A549 (cell line): ENCODE measurements around the gene CA7. TPM values are rescaled to one million over a fixed set of nuclear protein-coding genes. Genes with fewer than 3 reads are reported as not detected.

Experiments used
- ATAC-seq, 2 experiments: fragments of 200-7000 bp in 1 of 2; fragments of >200 bp in 1 of 2; cut with Nextera tagmentation in 1 of 2; cut with Tn5 transposase in 1 of 2; 3 replicates each; pipeline versions ENCODE4 v1.8.0 to v1.9.1; 2018 to 2020; ENCODE audit warnings: mild to moderate bottlenecking in 1 of 2, moderate library complexity in 1 of 2
- CTCF ChIA-PET: fragments of 300-600 bp; sonication (Branson Sonifier 250); formaldehyde crosslinking; extraction: SDS; loops from one replicate; lab custom pipeline; 2021; ENCODE audit warnings: antibody characterized with exemption, inconsistent platforms; lab: Yijun Ruan, JAX
- POLR2A ChIA-PET: fragments of 350-600 bp; formaldehyde crosslinking; extraction: SDS; loops from one replicate; lab custom pipeline; 2021; ENCODE audit warnings: antibody characterized with exemption, inconsistent platforms; lab: Yijun Ruan, JAX
- DNase-seq, 2 experiments: peaks; one replicate each; pipeline versions ENCODE4 v3.0.0 to v3.0.0-alpha.2; 2011 to 2016; ENCODE audit warnings: low read depth in 1 of 2, low spot score in 1 of 2
- FAIRE-seq: peaks from 2 replicates; lab custom pipeline; 2011; peaks lifted over from hg19 to GRCh38; lab: Jason Lieb, UNC
- H3K27ac ChIP-seq, 2 experiments: fragments of >200 bp; sonication (Bioruptor Twin); formaldehyde crosslinking; 3 replicates each; pipeline ENCODE4 v1.5.1; 2016 to 2017
- H3K4me1 ChIP-seq: fragments of >200 bp; sonication (Bioruptor Twin); formaldehyde crosslinking; 3 replicates; pipeline ENCODE4 v1.6.1; 2016
- H3K4me2 ChIP-seq: fragments of >200 bp; sonication (Bioruptor Twin); formaldehyde crosslinking; 3 replicates; pipeline ENCODE4 v1.6.1; 2016
- H3K4me3 ChIP-seq: fragments of >200 bp; sonication (Bioruptor Twin); formaldehyde crosslinking; 3 replicates; pipeline ENCODE4 v1.5.1; 2016
- H3K9me3 ChIP-seq: fragments of >200 bp; sonication (Bioruptor Twin); formaldehyde crosslinking; 3 replicates; pipeline ENCODE4 v1.6.1; 2016
- ATOH8 ChIP-seq: fragments of 250-450 bp; sonication (Bioruptor Pico); IDR thresholded peaks from 2 replicates; pipeline ENCODE4 v1.5.0; 2020; ENCODE audit warnings: low read depth, mild to moderate bottlenecking, moderate library complexity
- BHLHE40 ChIP-seq: IDR thresholded peaks from 2 replicates; pipeline ENCODE4 v1.6.1; 2012; ENCODE audit warnings: low read depth, low read length, inconsistent platforms
- CHD2 ChIP-seq: fragments of 150-350 bp; IDR thresholded peaks from 2 replicates; pipeline ENCODE4 v1.6.1; 2014; ENCODE audit warnings: low read length; ENCODE audit not compliant: partially characterized antibody
- CHD4 ChIP-seq: fragments of 200-600 bp; sonication (generic); IDR thresholded peaks from 2 replicates; pipeline ENCODE4 v1.6.1; 2016; ENCODE audit warnings: antibody characterized with exemption, mild to moderate bottlenecking, borderline replicate concordance
- CTCF ChIP-seq: fragments of >200 bp; sonication (Bioruptor Twin); formaldehyde crosslinking; IDR thresholded peaks from 3 replicates; pipeline ENCODE4 v1.5.1; 2016
- EHF ChIP-seq: fragments of 250-450 bp; sonication (Bioruptor Pico); IDR thresholded peaks from 2 replicates; pipeline ENCODE4 v1.5.0; 2020; ENCODE audit warnings: mild to moderate bottlenecking
- EHMT2 ChIP-seq: fragments of 200-600 bp; sonication (generic); IDR thresholded peaks from 2 replicates; pipeline ENCODE4 v1.6.1; 2016; ENCODE audit warnings: antibody characterized with exemption, low read depth, mild to moderate bottlenecking, moderate library complexity
- EP300 ChIP-seq, 2 experiments: fragments of >200 bp; sonication (Bioruptor Twin); formaldehyde crosslinking; IDR thresholded peaks; 2 replicates in 1 of 2; 3 replicates in 1 of 2; pipeline ENCODE4 v1.6.1; 2016 to 2017
- FOSL2 ChIP-seq, 2 experiments: fragments of 450-650 bp in 1 of 2; fragments of >200 bp in 1 of 2; sonication (Bioruptor Twin) in 1 of 2; formaldehyde crosslinking; IDR thresholded peaks; 2 replicates each; pipeline versions ENCODE4 v1.5.0 to v1.6.1; 2016 to 2020; ENCODE audit warnings: mild to moderate bottlenecking in 1 of 2, moderate library complexity in 1 of 2
- HEYL ChIP-seq: fragments of 250-450 bp; sonication (Bioruptor Pico); IDR thresholded peaks from 2 replicates; pipeline ENCODE4 v1.8.0; 2021; ENCODE audit warnings: mild to moderate bottlenecking, moderate library complexity
- HMGXB4 ChIP-seq: fragments of 250-450 bp; sonication (Bioruptor Pico); IDR thresholded peaks from 2 replicates; pipeline ENCODE4 v1.5.0; 2021; ENCODE audit warnings: mild to moderate bottlenecking, moderate library complexity, borderline replicate concordance
- HOXA7 ChIP-seq: fragments of 250-450 bp; sonication (Bioruptor Pico); IDR thresholded peaks from 2 replicates; pipeline ENCODE4 v1.5.0; 2020; ENCODE audit warnings: mild to moderate bottlenecking, moderate library complexity
- HOXB13 ChIP-seq: fragments of 250-450 bp; sonication (Bioruptor Pico); IDR thresholded peaks from 2 replicates; pipeline ENCODE4 v1.5.0; 2020; ENCODE audit warnings: low read depth, mild to moderate bottlenecking, moderate library complexity
- JUN ChIP-seq, 2 experiments: fragments of >200 bp; sonication (Bioruptor Twin); formaldehyde crosslinking; IDR thresholded peaks; 2 replicates in 1 of 2; 3 replicates in 1 of 2; pipeline ENCODE4 v1.6.1; 2016 to 2017
- JUNB ChIP-seq: fragments of >200 bp; sonication (Bioruptor Twin); formaldehyde crosslinking; IDR thresholded peaks from 2 replicates; pipeline ENCODE4 v1.6.1; 2016
- MAFK ChIP-seq: fragments of 450-650 bp; IDR thresholded peaks from 2 replicates; pipeline ENCODE4 v1.6.1; 2014; ENCODE audit not compliant: partially characterized antibody
- MAX ChIP-seq: IDR thresholded peaks from 2 replicates; pipeline ENCODE4 v1.6.1; 2012
- MYC ChIP-seq: IDR thresholded peaks from 2 replicates; pipeline ENCODE4 v1.6.1; 2012; ENCODE audit warnings: mild to moderate bottlenecking, inconsistent platforms, low read length, improper control_type of control experiment, borderline replicate concordance
- PHF8 ChIP-seq: fragments of 200-600 bp; sonication (generic); IDR thresholded peaks from 2 replicates; pipeline ENCODE4 v1.6.1; 2016; ENCODE audit warnings: low read depth, mild to moderate bottlenecking, antibody characterized with exemption, moderate library complexity, borderline replicate concordance
- POLR2A ChIP-seq: IDR thresholded peaks from 2 replicates; pipeline ENCODE4 v1.6.1; 2012; ENCODE audit warnings: mild to moderate bottlenecking, low read length
- RAD21 ChIP-seq, 2 experiments: fragments of >200 bp in 1 of 2; sonication (Bioruptor Twin) in 1 of 2; formaldehyde crosslinking in 1 of 2; IDR thresholded peaks in 1 of 2; conservative IDR thresholded peaks in 1 of 2; 2 replicates in 1 of 2; 3 replicates in 1 of 2; pipeline ENCODE4 v1.6.1; 2012 to 2018; ENCODE audit warnings: inconsistent platforms in 1 of 2
- SMC3 ChIP-seq: fragments of >200 bp; sonication (Bioruptor Twin); formaldehyde crosslinking; IDR thresholded peaks from 3 replicates; pipeline ENCODE4 v1.6.1; 2018; ENCODE audit warnings: inconsistent platforms
- SREBF2 ChIP-seq: fragments of 450-650 bp; IDR thresholded peaks from 2 replicates; pipeline ENCODE4 v1.6.1; 2014; ENCODE audit warnings: mild to moderate bottlenecking, moderate library complexity
- TP53 ChIP-seq: fragments of 250-450 bp; sonication (Bioruptor Pico); IDR thresholded peaks from 2 replicates; pipeline ENCODE4 v1.5.0; 2021; ENCODE audit warnings: mild to moderate bottlenecking, moderate library complexity
- ZC3H11A ChIP-seq: fragments of 450-650 bp; IDR thresholded peaks from 2 replicates; pipeline ENCODE4 v1.6.1; 2014; ENCODE audit warnings: antibody characterized with exemption, mild to moderate bottlenecking
- ZFP36 ChIP-seq: fragments of 450-650 bp; IDR thresholded peaks from 2 replicates; pipeline ENCODE4 v1.6.1; 2014; ENCODE audit warnings: borderline replicate concordance; ENCODE audit not compliant: partially characterized antibody
- WGBS: methylation state at CpG from one replicate; pipeline ENCODE4 v1.1.6; 2017; ENCODE audit errors: missing lambda C conversion rate; 5-methylcytosine and 5-hydroxymethylcytosine counted together
- polyA plus RNA-seq, 4 experiments: library from polyadenylated mRNA; depleted of rRNA in 3 of 4; stranded (reverse); fragments of >200 nt; fragmentation: RNase III in 1 of 4; extraction: RNeasy Plus Mini Kit Qiagen cat#74134 plus additional on column Dnase treatment in 1 of 4; gene quantifications; 2 replicates in 3 of 4; 3 replicates in 1 of 4; pipeline ENCODE4 v1.2.3, GENCODE V29; 2011 to 2017
- TF ChIP-seq, protein P1 (sequence below): fragments of 200-600 bp; sonication (generic); IDR thresholded peaks from 2 replicates; pipeline ENCODE4 v1.6.1; 2016; ENCODE audit warnings: antibody characterized with exemption, mild to moderate bottlenecking, moderate library complexity
- TF ChIP-seq, protein P2 (sequence below): IDR thresholded peaks from 2 replicates; pipeline ENCODE4 v1.6.1; 2012; ENCODE audit warnings: low read depth, borderline replicate concordance
- TF ChIP-seq, protein P3 (sequence below): fragments of >200 bp; sonication (Bioruptor Twin); formaldehyde crosslinking; IDR thresholded peaks from 2 replicates; pipeline ENCODE4 v1.6.1; 2016

The CA7 gene
- polyA plus RNA-seq, 2 of the 4 experiments (the other 2 are of a cell fraction): not detected

GRCh38 chr16:66872943-66873684 is 28.9 kb downstream of the CA7 start:
- DNase-seq (peak; percentile 89 to 92), FAIRE-seq (peak; percentile 73), ATAC-seq (peak; percentile 94 to 98)
- Histone ChIP-seq H3K27ac (peak overlapping the region; percentile 79 to 82), H3K4me2 (peak overlapping the region; percentile 75), H3K4me1 (peaks cover 5% of the 10 kb centered on the region; the same call in 2 of the 3 replicates), H3K9me3 (no peaks in the 10 kb centered on the region), H3K4me3 (peak overlapping the region; percentile 37)
- ChIA-PET POLR2A (interaction anchor here (0.6 to 1.4 kb wide), 5 partner anchors 11 to 303 kb away, joined by 3 to 8 read pairs (median 5); partner anchors contain the start of gene NAE1), CTCF (interaction anchor here (0.6 to 9.1 kb wide), 40 partner anchors 10 to 469 kb away, joined by 3 to 148 read pairs (median 4); partner anchors contain the start of genes CA7, CMTM2 and NAE1)
- 9% methylated on average over 33 of the region's 39 CpGs for WGBS
- TF ChIP-seq JUNB (no peak), RAD21 (conservative IDR thresholded peaks at IDR 0.05 in 1 of 2, IDR thresholded peaks at IDR 0.05 in 1 of 2) (peak; percentile 46 to 61), ZFP36 (peak; percentile 69), JUN (IDR thresholded peaks at IDR 0.05) (peak in 1 of 2 experiments; percentile 50; a peak in 2 of 5 replicates), EP300 (IDR thresholded peaks at IDR 0.05) (no peak), BHLHE40 (no peak), MAX (peak; percentile 96), MAFK (peak; percentile 46), CHD4 (no peak), SMC3 (peak; percentile 63), MYC (peak; percentile 68; the same call in 1 of the 2 replicates), FOSL2 (IDR thresholded peaks at IDR 0.05) (no peak), FOSL2 (CRISPR knock-in tag; IDR thresholded peaks at IDR 0.05) (peak; percentile 32), HEYL (CRISPR knock-in tag) (no peak), CHD2 (no peak), POLR2A (peak; percentile 56), SREBF2 (no peak), EHF (no peak), TP53 (CRISPR knock-in tag) (no peak), HOXB13 (CRISPR knock-in tag) (no peak), CTCF (peak; percentile 93), ZC3H11A (no peak), HMGXB4 (CRISPR knock-in tag) (no peak), ATOH8 (CRISPR knock-in tag) (0 out of 2 replicates have a peak, but pooled peaks have one; percentile 24), PHF8 (no peak), EHMT2 (no peak), HOXA7 (CRISPR knock-in tag) (no peak)
- TF ChIP-seq, protein P1, sequence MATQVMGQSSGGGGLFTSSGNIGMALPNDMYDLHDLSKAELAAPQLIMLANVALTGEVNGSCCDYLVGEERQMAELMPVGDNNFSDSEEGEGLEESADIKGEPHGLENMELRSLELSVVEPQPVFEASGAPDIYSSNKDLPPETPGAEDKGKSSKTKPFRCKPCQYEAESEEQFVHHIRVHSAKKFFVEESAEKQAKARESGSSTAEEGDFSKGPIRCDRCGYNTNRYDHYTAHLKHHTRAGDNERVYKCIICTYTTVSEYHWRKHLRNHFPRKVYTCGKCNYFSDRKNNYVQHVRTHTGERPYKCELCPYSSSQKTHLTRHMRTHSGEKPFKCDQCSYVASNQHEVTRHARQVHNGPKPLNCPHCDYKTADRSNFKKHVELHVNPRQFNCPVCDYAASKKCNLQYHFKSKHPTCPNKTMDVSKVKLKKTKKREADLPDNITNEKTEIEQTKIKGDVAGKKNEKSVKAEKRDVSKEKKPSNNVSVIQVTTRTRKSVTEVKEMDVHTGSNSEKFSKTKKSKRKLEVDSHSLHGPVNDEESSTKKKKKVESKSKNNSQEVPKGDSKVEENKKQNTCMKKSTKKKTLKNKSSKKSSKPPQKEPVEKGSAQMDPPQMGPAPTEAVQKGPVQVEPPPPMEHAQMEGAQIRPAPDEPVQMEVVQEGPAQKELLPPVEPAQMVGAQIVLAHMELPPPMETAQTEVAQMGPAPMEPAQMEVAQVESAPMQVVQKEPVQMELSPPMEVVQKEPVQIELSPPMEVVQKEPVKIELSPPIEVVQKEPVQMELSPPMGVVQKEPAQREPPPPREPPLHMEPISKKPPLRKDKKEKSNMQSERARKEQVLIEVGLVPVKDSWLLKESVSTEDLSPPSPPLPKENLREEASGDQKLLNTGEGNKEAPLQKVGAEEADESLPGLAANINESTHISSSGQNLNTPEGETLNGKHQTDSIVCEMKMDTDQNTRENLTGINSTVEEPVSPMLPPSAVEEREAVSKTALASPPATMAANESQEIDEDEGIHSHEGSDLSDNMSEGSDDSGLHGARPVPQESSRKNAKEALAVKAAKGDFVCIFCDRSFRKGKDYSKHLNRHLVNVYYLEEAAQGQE: no peak
- TF ChIP-seq, protein P2, sequence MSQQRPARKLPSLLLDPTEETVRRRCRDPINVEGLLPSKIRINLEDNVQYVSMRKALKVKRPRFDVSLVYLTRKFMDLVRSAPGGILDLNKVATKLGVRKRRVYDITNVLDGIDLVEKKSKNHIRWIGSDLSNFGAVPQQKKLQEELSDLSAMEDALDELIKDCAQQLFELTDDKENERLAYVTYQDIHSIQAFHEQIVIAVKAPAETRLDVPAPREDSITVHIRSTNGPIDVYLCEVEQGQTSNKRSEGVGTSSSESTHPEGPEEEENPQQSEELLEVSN: peak; percentile 69; the same call in 1 of the 2 replicates
- TF ChIP-seq, protein P3, sequence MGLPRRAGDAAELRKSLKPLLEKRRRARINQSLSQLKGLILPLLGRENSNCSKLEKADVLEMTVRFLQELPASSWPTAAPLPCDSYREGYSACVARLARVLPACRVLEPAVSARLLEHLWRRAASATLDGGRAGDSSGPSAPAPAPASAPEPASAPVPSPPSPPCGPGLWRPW: no peak
